NCI-H446 (cell line): ENCODE measurements around the gene BAK1.
"Not testable (repeated sequence)": the region's sequence is repeated elsewhere in the genome, so short reads cannot be mapped to it uniquely, and the experiment has no call there.

ENCODE experiments used
- DNase-seq, 2 experiments: peaks; one replicate each; lab custom pipeline; 2025; lab: John Stamatoyannopoulos, UW

BAK1 gene

GRCh38 chr6:33551538-33551937 is 28.5 kb downstream of the BAK1 start:
- no peak for DNase-seq

- DNase-seq: no peak
Measured at GRCh38 chr6:33549896-33550295, 30.2 kb downstream of the BAK1 start.

- DNase-seq: no peak
Measured at GRCh38 chr6:33549196-33549595, 30.9 kb downstream of the BAK1 start.

GRCh38 chr6:33547499-33547898 is 32.6 kb downstream of the BAK1 start:
- no peak for DNase-seq

GRCh38 chr6:33546766-33547165 is 33.3 kb downstream of the BAK1 start:
- DNase-seq: no peak

GRCh38 chr6:33545292-33545691 is 34.8 kb downstream of the BAK1 start:
- not testable (repeated sequence) for DNase-seq

- DNase-seq: no peak
Measured at GRCh38 chr6:33543116-33543515, 37.0 kb downstream of the BAK1 start.

- no peak for DNase-seq
Measured at GRCh38 chr6:33540768-33541167, 39.3 kb downstream of the BAK1 start.

GRCh38 chr6:33534702-33535101 is 45.4 kb downstream of the BAK1 start:
- DNase-seq: no peak

GRCh38 chr6:33533163-33533869 is 46.8 kb downstream of the BAK1 start:
- not testable (repeated sequence) for DNase-seq

GRCh38 chr6:33532431-33532830 is 47.6 kb downstream of the BAK1 start:
- DNase-seq: not testable (repeated sequence)

GRCh38 chr6:33530617-33531016 is 49.5 kb downstream of the BAK1 start:
- not testable (repeated sequence) for DNase-seq
